ENCODE data around the gene CD248. TPM values are rescaled to one million over a fixed set of nuclear protein-coding genes. Genes with fewer than 3 reads are reported as not detected.
A peak's percentile ranks its signal among the peaks of the same experiment; 100 is the strongest.

The CD248 gene
- total RNA-seq, 2 donors from 2014 or later, result 4.9 to 8.8 TPM

- intact Hi-C loops (cut with DNase I), result no loop called here
These were observed 2.0 kb downstream of the CD248 start for GRCh38 chr11:66314561-66315497.

GRCh38 chr11:66314186-66314501 lies 2.7 kb downstream of the CD248 start:
- H3K9ac ChIP-seq (ENCODE audit: low read depth in 2 of 2, low read length in 2 of 2), result peak overlapping the region in 1 of 2 donors; percentile 51
- no peaks in the 10 kb centered on the region for H3K9me3 ChIP-seq
- intact Hi-C loops (cut with DNase I), result no loop called here
- no peak for DNase-seq
- TF ChIP-seq CTCF (IDR thresholded peaks at IDR 0.05), result no peak
- no peaks in the 10 kb centered on the region for H3K27me3 ChIP-seq
- H3K4me3 ChIP-seq, result no peak overlapping the region
- peaks cover 5% of the 10 kb centered on the region for H3K4me1 ChIP-seq
- H3K36me3 ChIP-seq, result no peaks in the 10 kb centered on the region
- peak overlapping the region; percentile 86 for H3K27ac ChIP-seq

More at GRCh38 chr11:66314561-66315497, 2.0 kb downstream of the CD248 start:
- Histone ChIP-seq H3K9ac (ENCODE audit: low read depth in 2 of 2, low read length in 2 of 2) (peak overlapping the region; percentile 56 to 66), H3K27ac (peak overlapping the region; percentile 86), H3K4me3 (no peak overlapping the region), H3K27me3 (no peaks in the 10 kb centered on the region), H3K4me1 (peaks cover 5% of the 10 kb centered on the region), H3K36me3 (no peaks in the 10 kb centered on the region), H3K9me3 (no peaks in the 10 kb centered on the region)
- no peak for TF ChIP-seq CTCF (IDR thresholded peaks at IDR 0.05)
- DNase-seq, result no peak

GRCh38 chr11:66313321-66314185 lies 3.3 kb downstream of the CD248 start:
- TF ChIP-seq CTCF (IDR thresholded peaks at IDR 0.05), result no peak
- H3K27ac ChIP-seq, result peak overlapping the region; percentile 86
- peaks cover 5% of the 10 kb centered on the region for H3K4me1 ChIP-seq
- peak overlapping the region; percentile 51 to 70 for H3K9ac ChIP-seq (ENCODE audit: low read depth in 2 of 2, low read length in 2 of 2)
- H3K4me3 ChIP-seq, result peak overlapping the region; percentile 25
- H3K9me3 ChIP-seq, result no peaks in the 10 kb centered on the region
- no peak for DNase-seq
- no peaks in the 10 kb centered on the region for H3K36me3 ChIP-seq
- no peaks in the 10 kb centered on the region for H3K27me3 ChIP-seq
- intact Hi-C loops (cut with DNase I), result no loop called here

GRCh38 chr11:66312549-66313320 lies 4.1 kb downstream of the CD248 start:
- no peaks in the 10 kb centered on the region for H3K9me3 ChIP-seq
- DNase-seq, result peak; percentile 100
- TF ChIP-seq CTCF (IDR thresholded peaks at IDR 0.05), result no peak
- peak overlapping the region; percentile 70 to 73 for H3K9ac ChIP-seq (ENCODE audit: low read depth in 2 of 2, low read length in 2 of 2)
- peak overlapping the region; percentile 54 for H3K4me3 ChIP-seq
- peaks cover 5% of the 10 kb centered on the region for H3K4me1 ChIP-seq
- H3K27ac ChIP-seq, result peak overlapping the region; percentile 89
- no peaks in the 10 kb centered on the region for H3K36me3 ChIP-seq
- intact Hi-C loops (cut with DNase I), result no loop called here
- no peaks in the 10 kb centered on the region for H3K27me3 ChIP-seq

Data from colonic mucosa (tissue), 4 donors.